CD4-positive, alpha-beta T cell treated with Interferon alpha-2 for 1 hour (primary cell): ENCODE data around the gene EXPH5.
"Not testable (repeated sequence)": the region's sequence is repeated elsewhere in the genome, so short reads cannot be mapped to it uniquely, and the experiment has no call there.

Experiments
- DNase-seq, 2 donors: peaks; one replicate each; pipeline ENCODE4 v3.0.0-alpha.2; 2020 to 2022

EXPH5 gene

DNA sequence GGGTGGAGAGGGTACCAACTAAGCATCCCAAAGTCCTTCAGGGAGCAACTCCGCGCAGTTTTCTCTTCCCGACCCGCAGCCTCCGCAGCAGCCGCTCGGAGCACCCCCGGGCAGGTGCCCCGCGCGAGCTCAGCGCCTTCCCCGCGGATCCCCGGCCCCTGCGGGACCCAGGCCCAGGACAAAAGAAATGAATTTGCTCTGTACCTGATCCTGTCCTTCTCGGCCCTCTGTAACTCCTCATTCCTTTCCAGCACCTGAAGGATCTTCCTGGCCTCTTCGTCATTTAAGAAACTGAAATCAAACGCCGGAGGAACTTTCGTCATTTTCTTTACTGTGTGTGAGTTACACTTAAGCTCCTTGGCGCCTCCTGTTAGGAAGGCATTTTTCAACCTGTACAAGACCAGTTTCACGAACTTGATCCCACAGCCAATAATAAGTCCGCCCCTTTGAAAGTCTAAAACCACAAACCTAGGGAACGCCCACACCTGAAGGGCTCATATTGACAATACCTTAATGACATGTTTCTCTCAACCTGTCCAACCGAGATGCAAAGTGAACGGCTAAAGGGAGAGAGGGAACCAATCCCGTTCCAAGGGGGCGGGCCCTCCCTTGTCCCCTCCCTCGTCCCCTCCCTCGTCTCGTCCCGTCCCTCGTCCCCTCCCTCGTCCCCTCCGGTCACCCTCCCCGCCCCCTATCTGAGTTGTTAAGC lies at the start of gene EXPH5:
Gene EXPH5 (minus strand): TSS at position 555 of the 709 bp plus-strand sequence. CDS start 232 bp downstream, at position 323.
- peak; percentile 90 to 94 for DNase-seq

- DNase-seq = not testable (repeated sequence)
Measured at GRCh38 chr11:108641752-108642151, 48.2 kb upstream of the EXPH5 start.

GRCh38 chr11:108639146-108639545 lies 45.6 kb upstream of the EXPH5 start:
- no peak for DNase-seq

DNA sequence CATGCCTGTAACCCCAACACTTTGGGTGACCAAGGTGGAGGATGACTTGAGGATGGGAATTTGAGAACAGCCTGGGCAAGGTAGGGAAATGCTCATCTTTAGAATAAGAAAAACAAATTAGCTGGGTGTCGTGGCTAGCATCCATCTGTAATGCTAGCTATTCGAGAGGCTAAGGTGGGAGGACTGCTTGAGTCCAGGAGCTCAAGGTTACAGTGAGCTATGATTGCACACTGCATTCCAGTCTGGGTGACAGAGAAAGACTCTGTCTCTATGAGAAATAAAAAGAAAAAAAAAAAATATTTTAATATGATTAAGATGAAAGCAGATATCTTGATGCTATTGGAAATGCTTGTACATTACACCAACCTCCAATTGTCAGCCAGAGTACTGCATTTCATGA lies 42.7 kb upstream of the EXPH5 start:
- DNase-seq = no peak

- DNase-seq = no peak
Measured at GRCh38 chr11:108635106-108635505, 41.5 kb upstream of the EXPH5 start.

DNA sequence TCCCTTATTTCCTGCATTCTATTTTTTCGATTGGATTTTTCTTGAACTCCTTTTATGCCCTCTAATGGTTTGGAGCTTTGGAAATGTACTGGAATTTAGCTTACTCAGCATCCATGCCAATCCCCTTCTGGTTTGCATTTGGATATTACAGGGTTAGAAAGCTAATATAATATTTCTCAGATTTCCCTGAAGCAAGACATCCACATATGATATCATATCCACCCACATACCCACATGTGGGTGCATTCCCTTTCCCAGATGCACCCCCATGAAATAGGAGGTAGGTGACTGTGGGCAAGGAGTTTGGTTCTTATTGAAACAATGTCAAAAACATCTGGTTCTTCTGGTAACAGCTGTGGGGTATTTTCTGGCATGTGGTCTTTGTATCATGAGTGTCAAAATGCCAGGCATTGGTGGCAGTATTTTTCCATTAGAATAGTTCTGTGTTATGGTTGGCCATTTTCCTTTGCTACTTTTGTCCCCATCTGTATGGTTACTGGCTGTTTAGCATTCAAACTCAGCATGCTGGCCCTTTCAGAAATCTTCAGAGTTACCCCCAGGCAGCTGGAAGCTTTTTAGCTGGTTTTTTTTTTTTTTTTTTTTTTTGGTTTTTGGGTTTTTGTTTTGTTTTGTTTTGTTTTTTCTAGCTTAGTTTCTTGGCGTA lies 38.6 kb upstream of the EXPH5 start:
- no peak for DNase-seq

GRCh38 chr11:108629274-108629673 lies 35.7 kb upstream of the EXPH5 start:
- DNase-seq = no peak

- DNase-seq = no peak
Measured at GRCh38 chr11:108628812-108629211, 35.2 kb upstream of the EXPH5 start.

GRCh38 chr11:108628326-108628725 lies 34.8 kb upstream of the EXPH5 start:
- no peak for DNase-seq

DNA sequence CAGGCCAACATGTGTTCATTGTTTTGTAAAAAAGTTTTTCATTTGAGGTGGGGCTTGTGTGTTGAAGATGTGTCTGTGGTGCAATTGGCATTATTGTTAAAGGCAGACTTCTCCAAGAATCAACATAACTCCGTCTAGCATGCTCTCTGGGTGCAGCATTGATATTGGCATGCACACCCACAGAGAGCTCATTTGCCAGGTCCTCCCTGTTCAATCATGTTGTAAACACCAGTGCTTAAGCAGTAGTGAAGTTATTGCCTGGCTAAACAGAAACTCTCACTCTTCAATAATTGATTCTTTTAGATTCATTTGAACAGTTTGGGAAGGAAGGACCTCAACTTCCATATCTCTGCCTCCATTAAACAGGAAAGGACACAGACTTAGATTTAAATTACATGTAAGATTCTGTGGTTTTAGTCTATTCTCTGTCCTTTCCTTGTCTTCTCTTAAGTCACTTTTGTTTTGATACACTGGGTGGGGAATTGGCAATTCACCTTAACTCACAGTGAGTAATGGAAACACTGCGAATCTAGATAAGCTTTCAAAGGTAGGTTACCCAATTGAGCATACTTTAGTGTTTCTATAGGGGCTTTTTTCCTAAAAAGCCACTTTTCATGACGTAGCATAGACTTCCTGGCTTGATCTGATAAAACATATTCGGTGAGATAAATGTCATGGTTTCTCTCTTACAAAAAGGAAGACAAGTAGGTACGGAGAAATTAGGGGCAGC lies 30.8 kb upstream of the EXPH5 start:
- peak in 1 of 2 donors; percentile 1 for DNase-seq

DNA sequence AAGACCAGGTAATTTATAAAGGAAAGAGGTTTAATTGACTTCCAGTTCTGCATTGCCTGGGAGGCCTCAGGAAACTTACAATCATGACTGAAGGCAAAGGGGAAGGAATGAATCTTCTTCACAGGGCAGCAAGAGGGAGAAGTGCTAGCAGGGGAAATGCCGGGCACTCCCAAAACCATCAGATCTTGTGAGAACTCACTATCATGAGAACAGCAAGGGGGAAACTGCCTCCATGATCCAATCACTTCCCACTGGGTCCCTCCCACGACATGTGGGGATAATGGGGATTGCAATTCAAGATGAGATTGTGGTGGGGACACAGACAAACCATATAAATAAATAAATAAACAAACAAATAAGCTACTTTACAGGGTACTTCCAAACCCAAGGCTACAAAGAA lies 28.8 kb upstream of the EXPH5 start:
- DNase-seq = no peak

- no peak for DNase-seq
Measured at GRCh38 chr11:108620958-108621772, 27.6 kb upstream of the EXPH5 start.

DNA sequence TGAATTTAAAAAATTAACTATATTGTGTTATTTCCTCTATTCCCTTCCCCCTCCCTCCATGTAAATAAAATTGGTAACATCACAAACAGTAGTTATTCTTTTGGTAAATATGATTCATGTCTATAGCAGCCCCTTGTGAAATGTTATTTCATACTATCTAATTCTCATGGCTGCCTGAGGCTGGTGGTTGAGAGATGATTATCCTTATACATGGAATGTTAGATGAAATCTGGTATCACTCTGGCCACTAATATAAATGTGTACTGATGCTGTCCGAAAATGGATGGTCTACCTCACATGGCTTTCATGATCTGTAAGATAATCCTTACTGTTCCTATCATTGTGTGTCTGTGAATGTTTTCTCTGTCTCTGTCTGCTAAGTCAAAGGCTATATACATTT lies 25.0 kb upstream of the EXPH5 start:
- no peak for DNase-seq

- DNase-seq = no peak
Measured at GRCh38 chr11:108617055-108617454, 23.5 kb upstream of the EXPH5 start.

DNA sequence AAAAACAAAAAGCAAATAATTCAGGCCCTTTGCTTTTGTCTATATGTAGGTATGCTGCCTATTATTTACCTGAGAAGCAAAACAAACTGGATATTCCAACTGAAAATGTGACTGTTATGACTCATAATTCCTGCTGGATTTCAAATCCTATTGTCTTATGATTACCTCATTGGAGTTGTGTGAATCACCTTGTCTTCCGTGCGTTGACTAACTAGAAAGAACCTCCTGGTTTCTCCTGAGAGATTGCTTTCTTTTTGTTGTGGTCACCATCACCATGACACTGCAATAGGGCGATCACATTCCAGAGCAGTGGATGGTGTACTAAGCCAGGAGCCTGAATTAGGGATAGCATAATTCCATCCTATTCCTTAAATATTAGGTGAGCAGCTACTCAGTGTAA lies 23.0 kb upstream of the EXPH5 start:
- DNase-seq = no peak

- no peak for DNase-seq
Measured at GRCh38 chr11:108614086-108614485, 20.5 kb upstream of the EXPH5 start.

- no peak for DNase-seq
Measured at GRCh38 chr11:108609682-108610081, 16.1 kb upstream of the EXPH5 start.

- DNase-seq = no peak
Measured at GRCh38 chr11:108608548-108608947, 15.0 kb upstream of the EXPH5 start.

DNA sequence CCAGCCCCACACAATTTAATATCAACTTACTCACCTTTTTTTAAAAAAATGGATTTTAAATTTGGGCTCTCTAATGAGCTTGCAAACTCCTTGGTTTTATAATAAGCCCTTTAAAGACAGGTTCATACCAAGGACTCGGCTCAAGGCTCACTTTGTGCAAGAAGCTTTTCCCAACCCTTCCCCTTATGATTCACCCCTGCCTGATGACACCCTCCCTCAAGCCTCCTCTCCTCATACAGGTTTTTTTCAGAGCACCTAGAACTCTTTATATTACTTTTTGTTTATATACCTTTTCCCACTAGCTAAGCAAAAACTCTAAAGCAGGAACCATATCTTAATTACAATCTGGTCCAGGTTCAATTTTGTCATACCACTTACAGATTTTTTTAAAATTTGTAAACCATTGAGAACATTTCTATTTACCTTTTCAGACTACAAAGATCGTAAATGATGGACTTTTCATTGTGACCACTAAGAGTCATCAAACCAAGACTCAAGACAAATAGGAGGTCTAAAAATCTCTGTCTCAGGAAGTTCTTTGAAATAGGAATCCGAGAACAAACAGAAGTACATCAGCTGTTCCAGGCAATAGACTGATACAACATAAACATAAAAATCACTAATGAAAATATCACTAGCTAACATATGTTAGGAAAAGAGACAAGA lies 13.1 kb upstream of the EXPH5 start:
- DNase-seq = no peak

DNA sequence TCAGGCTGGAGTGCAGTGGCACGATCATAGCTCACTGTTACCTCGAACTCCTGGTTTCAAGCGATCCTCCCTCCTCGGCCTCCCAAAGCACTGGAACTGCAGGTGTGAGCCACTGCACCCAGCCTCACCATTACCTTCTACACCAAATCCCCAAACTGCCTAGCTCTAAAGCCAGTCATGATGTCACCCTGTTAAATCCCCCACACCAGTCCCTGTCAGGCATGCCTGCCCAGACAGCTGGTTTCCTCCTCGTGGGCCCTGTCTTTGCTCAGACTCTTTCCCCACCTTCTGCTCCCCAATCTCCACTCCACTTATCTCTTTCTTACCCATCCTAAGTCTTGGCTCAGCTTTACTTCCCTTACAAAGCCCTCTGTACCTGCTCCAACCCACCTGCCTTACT lies 12.5 kb upstream of the EXPH5 start:
- no peak for DNase-seq

GRCh38 chr11:108602818-108603217 lies 9.2 kb upstream of the EXPH5 start:
- not testable (repeated sequence) for DNase-seq

DNA sequence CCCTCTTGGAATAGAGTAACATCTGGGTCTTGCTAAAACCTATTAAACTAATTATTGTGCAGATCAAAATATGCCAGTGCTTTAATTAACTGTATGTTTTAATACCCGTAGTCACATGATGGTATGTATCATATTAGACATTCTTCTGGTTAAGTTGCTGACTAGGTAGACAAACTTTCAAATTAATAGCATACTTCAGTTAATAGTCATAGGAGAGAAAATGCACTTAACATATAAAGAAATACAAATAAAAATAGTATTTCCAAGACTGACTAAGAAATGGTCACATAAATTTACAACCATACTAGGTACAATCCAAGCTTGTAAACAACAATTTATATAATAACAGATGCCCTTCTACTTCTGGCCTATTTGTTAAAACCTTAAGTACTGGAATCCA lies 7.6 kb upstream of the EXPH5 start:
- no peak for DNase-seq

- DNase-seq = no peak
Measured at GRCh38 chr11:108599978-108600377, 6.4 kb upstream of the EXPH5 start.
